T follicular helper cell (primary cell): Measurements from ENCODE around the gene CDC42BPG.
"Not testable (repeated sequence)": the region's sequence is repeated elsewhere in the genome, so short reads cannot be mapped to it uniquely, and the experiment has no call there.

Experiments used
- DNase-seq: peaks from one replicate; pipeline ENCODE4 v3.0.0-alpha.2; 2020; ENCODE audit warnings: low read depth

The CDC42BPG gene

GRCh38 chr11:64834723-64835615 lies 9.5 kb downstream of the CDC42BPG start:
- no peak for DNase-seq

DNA sequence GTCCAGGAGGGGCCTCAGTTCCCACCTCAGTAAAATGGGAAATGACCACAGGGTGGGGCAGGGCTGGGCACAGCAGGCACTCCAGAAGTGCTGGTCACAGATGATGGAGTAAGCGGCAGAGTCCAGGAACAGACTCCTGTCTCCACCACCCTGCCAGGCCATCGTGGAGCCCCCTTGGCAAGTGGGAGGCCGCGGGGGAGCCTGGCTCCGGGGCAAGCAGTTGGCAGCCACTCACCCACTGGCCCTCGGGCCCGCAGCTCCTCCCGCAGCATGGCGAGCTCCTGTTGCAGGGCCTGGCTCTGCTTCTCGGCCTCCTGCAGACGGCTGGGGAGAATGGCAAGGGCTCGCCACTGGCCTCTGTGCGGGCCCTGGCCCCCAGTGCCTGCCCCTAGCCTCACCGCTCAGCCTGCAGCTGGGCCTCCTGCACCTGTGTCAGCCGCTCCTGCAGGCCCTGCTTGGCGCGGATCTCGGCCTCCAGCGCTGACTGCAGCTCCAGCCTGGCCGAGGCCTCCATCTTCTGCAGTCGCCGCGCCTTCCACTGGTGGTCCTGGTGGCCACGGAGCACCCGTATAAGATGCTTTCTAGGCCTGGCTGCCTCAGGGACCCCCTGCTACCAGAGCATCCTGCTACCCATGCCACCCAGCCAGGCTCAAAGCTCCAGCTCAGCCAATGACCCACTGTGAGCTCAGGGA lies 10.3 kb downstream of the CDC42BPG start:
- DNase-seq: no peak

DNA sequence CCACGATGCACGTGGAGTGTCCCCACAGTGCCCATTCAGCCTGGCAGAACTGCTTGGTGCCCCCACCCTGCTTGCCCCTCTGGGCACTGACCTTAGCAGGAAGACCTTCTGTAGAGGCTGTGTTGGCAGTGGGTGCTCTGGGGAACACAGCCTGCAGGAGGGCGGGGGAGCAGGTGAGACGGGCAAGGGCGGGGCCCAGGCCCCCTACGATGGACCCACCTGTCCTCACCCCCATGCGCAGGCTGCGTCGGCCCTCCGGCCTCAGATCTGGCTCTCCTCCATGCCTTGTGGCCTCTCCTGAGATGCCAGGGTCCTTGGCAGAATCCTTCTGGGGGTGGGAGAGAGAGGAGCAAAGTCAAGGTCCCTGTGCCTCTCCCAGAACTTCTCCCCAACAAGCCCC lies 10.9 kb downstream of the CDC42BPG start:
- no peak for DNase-seq

- DNase-seq: no peak
Measured at GRCh38 chr11:64833198-64833502, 11.3 kb downstream of the CDC42BPG start.

DNA sequence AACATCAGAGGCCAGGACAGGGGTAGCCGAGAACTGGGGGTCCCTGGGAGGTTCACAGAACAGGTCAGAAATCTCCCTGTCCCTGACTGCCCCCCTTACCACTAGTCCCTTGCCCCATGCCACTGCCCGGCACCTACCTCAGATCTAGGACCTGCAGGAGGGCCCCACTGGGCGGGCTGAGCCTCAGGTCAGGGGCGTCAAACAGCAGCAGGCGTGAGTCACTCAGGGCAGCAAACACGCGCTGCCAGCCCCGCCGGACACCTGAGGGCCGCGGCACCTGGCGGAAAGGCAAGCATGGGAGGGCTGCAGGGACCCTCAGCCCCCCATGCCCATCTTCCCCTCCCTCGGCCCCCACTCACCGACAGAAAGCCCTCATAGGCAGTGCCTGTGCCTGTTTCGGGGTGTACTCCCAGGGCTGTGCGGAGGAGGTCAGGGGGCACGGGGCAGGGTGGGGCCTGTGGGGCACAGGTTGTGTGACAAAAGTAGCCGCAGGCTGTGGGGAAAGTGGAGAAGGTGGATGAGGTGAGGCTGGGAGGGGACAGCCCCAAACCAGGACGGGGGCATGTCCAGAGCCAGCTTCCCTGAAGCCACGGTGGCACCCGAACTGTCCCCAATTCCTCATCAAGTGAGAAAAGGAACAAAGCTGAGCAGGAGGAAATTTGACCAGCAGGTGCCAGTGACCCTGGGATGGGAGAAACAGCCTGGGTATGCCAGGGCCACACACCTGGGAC lies 11.8 kb downstream of the CDC42BPG start:
- DNase-seq: no peak

DNA sequence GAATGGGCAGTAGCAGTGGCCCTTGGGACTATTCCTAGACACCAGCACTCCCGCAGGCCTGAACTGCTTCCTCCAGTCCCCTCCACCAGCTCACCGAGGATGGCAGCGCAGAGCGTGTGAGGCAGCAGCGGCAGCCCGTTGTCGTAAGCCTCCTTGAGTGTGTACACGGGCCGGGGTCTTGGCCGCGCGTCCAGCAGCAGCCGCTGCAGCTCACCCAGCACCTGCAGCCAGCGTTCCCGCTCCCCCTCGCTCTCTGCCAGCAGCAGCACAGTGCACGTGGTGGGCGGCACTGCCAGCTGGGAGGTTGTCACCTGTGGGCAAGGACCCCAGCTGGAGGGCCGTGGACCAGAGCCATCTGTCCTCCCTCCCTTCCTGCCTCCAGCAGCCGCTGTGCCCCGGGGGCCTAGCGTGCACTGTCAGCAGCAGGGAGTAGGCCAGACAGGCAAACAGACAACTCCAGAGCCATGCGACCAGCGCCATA lies 13.0 kb downstream of the CDC42BPG start:
- DNase-seq: no peak

DNA sequence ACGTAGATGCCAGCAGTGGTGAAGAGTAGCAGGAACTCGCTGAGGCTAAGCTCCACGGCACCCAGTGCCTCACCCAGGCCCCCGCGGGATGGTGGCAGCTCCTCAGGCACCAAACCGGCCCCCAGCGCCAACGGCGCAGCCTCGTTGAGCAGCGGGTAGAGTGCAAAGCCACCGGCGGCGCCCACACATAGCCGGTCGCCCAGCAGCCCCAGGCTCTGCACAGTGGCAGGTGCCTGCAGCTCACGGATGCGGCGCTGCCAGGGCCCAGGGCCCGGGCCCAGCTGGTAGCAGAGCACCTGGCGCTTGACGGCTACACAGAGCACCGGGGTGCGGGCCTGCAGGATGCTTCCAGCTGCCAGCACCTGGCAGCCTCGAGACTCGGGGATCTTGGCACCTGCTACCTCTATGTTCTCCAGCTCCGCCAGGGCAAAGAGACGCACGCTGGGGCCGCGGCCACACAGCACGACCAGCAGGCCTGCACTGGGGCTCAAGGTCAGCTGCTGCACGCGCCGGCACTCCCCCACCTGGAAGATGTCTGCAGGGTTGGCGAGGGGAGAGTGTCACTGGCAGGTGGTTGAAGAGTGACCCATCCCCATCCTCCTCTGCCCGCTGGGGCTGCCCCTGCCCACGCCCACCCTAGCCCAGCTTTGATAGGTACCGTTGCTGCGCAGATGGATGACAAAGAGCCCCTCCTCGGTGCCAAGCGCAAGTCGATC lies 14.8 kb downstream of the CDC42BPG start:
- DNase-seq: no peak

DNA sequence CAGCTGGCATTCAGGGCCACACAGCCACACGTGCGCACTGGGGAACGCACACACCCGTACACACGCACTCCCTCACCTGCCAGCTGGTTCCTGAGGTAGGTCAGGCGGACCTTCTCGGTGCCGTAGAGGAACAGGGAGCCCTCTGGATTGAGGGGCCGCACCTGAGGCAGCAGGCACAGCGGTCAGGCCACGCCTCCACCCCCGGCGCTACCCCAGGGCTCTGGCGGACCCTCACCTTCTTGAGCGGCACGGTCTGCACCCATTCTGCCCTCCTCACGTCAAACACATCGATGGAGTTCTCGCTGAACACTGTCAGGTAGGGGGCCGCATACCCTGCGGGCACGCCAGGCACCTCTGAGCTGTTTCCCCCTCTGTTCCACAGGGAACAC lies 17.0 kb downstream of the CDC42BPG start:
- no peak for DNase-seq

DNA sequence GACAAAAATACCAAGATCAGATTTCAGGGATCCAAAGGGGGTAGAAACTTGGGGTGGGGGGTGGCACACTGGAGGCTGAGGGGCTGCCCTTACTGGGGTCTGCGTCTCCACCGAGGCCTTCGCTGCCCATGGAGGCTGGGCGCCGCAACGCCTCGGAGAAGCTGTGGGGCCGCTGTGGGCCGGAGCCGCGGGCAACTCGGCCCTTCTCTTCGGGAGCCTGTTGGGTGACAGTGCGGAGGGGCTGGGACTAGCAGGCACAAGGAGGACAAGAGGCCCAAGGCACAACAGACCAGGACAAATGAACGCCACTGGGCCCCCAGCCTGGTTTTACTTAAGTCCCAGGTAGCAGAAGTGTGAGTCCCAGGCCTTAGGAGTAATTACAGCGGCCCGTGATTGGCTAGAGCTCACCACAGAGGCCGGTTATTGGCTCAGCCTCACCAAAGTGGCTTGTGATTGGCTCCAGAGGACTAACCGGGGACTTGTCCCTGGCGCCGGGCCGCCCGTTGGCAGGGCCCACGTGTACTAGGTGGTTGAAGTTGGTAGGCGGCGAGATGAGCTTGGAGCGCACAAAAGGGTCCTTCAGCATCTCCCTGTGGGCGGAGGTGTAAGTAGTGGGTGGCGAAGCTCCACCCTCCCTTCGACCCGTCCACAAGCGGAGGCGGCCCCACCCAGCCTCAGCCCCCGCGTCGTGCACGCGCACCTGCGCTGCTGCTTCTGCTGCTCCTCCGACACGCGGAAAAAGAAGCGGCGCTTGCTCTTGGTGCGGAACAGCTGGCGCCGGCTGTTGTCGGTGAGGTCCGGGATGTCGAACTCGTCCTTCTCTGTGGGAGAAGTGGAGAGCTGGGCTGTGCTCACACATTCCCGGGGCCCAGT lies 17.6 kb downstream of the CDC42BPG start:
- DNase-seq: no peak

GRCh38 chr11:64826062-64826461 lies 18.4 kb downstream of the CDC42BPG start:
- DNase-seq: no peak

GRCh38 chr11:64823568-64824119 lies 20.8 kb downstream of the CDC42BPG start:
- no peak for DNase-seq

- DNase-seq: no peak
Measured at GRCh38 chr11:64817476-64817875, 27.0 kb downstream of the CDC42BPG start.

DNA sequence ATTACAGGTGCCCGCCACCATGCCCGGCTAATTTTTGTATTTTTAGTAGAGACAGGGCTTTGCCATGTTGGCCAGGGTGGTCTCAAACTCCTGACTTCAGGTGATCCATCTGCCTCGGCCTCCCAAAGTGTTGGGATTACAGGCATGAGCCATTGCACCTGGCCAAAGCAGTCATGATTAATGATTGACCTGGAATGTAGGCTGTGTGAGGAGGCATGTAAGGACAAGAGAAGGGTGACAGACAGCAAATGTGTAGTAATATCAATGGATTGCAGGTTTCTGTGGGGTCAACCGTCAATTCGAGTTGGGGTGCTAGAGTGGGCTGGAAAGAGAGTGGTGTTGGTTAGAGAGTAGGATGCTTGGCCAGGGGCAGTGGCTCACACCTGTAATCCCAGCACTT lies 29.0 kb downstream of the CDC42BPG start:
- DNase-seq: not testable (repeated sequence)

DNA sequence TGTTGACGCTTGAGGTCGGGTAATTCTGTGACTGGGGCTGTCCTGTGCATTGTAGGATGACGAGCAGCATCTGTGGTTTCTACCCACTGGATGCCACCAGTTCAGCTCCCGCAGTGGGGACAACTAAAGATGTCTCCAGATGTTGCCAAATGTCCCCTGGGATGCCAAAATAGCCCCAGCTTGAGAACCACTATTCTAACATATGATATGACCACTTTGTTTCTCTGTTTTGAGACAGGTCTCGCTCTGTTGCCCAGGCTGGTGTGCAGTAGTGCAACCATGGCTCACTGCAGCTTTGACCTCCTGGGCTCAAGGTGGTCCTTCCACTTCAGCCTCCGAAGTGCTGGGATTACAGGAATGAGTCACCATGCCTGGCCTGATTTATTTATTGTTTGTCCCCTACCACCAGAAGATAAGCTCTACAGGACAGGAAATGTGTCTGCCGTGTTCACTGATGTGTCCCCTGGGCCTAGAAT lies 29.7 kb downstream of the CDC42BPG start:
- DNase-seq: no peak

DNA sequence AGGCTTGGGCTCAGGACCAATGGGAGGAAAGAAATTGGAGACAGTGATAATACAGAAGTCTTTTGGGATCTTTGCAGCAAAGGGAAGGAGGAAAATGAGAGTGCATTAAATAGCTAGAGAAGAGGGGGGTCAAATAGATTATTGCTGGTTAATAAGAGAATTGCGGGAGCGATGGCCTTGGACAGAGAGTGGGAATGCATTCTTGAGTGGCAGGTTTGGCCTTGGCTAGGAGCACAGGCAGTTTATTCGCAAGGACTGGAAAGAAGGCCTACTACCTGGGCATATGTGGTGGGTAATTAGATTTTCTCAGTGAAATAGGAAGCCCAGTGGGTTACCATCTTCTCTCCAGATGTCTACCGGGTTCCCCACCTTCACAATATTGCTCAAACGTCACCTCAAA lies 30.6 kb downstream of the CDC42BPG start:
- DNase-seq: no peak

DNA sequence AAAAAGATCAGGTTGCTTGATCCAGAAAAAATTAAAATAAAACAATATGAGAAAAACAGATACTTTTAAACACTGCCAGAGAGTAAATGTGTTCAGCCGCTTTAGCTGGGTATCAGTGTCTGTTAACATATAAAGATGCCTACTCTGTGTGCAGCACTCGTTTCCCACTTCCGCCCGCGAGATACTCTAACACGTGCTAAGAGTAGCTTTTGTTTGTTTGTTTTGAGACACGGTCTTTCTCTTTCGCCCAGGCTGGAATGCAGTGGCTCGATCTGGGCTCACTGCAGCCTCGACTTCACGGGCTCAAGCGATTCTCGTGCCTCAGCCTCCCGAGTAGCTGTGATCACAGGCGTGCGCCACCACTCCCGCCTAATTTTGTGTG lies 33.6 kb downstream of the CDC42BPG start:
- DNase-seq: peak; percentile 44

- peak; percentile 58 for DNase-seq
Measured at GRCh38 chr11:64810271-64810890, 34.1 kb downstream of the CDC42BPG start, which contains the start of gene MEN1. MEN1 (minus strand) TSS chr11:64810551; CDS start chr11:64810109, 442 bp downstream.

- no peak for DNase-seq
Measured at GRCh38 chr11:64809781-64810241, 34.6 kb downstream of the CDC42BPG start.

DNA sequence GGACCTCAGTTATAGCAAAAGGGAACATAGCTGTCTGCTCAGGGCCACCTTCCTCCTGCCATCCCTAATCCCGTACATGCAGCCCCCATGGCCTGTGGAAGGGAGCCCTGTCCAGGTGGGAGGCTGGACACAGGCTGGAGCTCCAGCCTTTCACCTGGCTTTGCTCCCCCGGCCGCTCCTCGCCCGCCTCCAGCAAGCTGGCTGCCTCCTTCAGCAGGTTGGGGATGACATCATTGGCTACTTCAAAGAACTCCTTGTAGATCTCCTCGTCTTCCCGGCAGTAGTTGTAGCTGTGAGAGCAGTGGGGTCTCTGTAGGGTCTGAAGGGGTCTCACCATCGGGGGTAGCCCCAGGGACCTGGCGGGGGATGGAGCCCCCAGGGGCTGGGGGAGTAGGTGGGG lies 39.0 kb downstream of the CDC42BPG start:
- no peak for DNase-seq
